Measurements from ENCODE around the gene TMEM253.

Gene TMEM253

DNA sequence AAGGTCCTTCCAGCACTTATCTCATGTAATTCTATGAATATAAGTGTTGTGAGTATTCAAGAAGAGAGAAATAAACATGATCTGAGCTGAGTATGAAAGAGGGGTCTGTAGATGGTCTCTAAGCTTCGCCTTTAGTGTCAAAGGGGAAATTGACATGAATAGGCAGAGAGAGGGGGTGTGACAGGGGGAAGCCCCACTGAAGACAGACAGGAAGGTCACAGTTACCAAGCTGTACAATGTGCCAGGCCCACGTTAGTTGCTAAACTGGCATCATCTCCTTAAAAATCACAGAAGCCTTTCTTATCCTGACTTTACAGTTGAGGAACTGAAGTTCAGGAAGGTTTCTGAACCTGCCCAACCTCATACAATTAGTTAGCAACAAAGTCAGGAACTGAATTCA is 23.2 kb upstream of the TMEM253 start:
- no peak for DNase-seq (ENCODE audit: low read depth)
- H3K4me3 ChIP-seq (ENCODE audit: low read depth, low read length): no peak overlapping the region
- TF ChIP-seq, protein P1, sequence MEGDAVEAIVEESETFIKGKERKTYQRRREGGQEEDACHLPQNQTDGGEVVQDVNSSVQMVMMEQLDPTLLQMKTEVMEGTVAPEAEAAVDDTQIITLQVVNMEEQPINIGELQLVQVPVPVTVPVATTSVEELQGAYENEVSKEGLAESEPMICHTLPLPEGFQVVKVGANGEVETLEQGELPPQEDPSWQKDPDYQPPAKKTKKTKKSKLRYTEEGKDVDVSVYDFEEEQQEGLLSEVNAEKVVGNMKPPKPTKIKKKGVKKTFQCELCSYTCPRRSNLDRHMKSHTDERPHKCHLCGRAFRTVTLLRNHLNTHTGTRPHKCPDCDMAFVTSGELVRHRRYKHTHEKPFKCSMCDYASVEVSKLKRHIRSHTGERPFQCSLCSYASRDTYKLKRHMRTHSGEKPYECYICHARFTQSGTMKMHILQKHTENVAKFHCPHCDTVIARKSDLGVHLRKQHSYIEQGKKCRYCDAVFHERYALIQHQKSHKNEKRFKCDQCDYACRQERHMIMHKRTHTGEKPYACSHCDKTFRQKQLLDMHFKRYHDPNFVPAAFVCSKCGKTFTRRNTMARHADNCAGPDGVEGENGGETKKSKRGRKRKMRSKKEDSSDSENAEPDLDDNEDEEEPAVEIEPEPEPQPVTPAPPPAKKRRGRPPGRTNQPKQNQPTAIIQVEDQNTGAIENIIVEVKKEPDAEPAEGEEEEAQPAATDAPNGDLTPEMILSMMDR (conservative IDR thresholded peaks at IDR 0.05; ENCODE audit: low read depth, low read length): no peak

DNA sequence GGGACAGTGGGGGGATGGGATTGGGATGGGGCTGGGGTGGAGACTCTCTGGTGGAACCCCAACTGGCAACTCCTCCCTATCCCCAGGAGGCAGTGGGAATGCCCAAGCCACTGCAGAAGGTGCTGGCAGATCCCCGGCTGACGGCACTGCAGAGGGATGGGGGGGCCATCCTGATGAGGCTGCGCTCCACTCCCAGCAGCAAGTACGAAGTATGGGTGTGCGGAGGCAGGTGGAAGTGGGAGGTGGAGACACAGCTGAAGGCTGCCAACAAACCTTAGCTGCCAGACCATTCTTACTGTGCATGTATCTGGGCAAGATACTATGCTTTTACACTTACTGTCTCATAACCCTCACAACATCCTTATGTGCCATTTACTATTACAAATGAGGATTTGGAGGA is 22.6 kb upstream of the TMEM253 start:
- TF ChIP-seq, protein P1 (conservative IDR thresholded peaks at IDR 0.05; ENCODE audit: low read depth, low read length): no peak
- H3K4me3 ChIP-seq (ENCODE audit: low read depth, low read length): no peak overlapping the region
- no peak for DNase-seq (ENCODE audit: low read depth)

GRCh38 chr14:21078726-21079125 is 22.1 kb upstream of the TMEM253 start:
- TF ChIP-seq, protein P1 (conservative IDR thresholded peaks at IDR 0.05; ENCODE audit: low read depth, low read length): no peak
- no peak for DNase-seq (ENCODE audit: low read depth)
- H3K4me3 ChIP-seq (ENCODE audit: low read depth, low read length): no peak overlapping the region

DNA sequence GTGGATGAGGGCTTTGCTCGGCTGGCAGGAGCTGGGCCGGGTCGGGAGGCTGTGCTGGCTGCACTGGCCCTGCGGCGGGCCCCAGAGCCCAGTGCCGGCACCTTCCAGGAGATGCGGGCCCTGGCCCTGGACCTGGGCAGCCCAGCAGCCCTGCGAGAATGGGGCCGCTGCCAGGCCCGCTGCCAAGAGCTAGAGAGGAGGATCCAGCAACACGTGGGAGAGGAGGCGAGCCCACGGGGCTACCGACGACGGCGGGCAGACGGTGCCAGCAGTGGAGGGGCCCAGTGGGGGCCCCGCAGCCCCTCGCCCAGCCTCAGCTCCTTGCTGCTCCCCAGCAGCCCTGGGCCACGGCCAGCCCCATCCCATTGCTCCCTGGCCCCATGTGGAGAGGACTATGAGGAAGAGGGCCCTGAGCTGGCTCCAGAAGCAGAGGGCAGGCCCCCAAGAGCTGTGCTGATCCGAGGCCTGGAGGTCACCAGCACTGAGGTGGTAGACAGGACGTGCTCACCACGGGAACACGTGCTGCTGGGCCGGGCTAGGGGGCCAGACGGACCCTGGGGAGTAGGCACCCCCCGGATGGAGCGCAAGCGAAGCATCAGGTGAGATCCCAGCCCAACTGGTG is 19.2 kb upstream of the TMEM253 start:
- TF ChIP-seq, protein P1 (conservative IDR thresholded peaks at IDR 0.05; ENCODE audit: low read depth, low read length): no peak
- DNase-seq (ENCODE audit: low read depth): no peak
- H3K4me3 ChIP-seq (ENCODE audit: low read depth, low read length): no peak overlapping the region

DNA sequence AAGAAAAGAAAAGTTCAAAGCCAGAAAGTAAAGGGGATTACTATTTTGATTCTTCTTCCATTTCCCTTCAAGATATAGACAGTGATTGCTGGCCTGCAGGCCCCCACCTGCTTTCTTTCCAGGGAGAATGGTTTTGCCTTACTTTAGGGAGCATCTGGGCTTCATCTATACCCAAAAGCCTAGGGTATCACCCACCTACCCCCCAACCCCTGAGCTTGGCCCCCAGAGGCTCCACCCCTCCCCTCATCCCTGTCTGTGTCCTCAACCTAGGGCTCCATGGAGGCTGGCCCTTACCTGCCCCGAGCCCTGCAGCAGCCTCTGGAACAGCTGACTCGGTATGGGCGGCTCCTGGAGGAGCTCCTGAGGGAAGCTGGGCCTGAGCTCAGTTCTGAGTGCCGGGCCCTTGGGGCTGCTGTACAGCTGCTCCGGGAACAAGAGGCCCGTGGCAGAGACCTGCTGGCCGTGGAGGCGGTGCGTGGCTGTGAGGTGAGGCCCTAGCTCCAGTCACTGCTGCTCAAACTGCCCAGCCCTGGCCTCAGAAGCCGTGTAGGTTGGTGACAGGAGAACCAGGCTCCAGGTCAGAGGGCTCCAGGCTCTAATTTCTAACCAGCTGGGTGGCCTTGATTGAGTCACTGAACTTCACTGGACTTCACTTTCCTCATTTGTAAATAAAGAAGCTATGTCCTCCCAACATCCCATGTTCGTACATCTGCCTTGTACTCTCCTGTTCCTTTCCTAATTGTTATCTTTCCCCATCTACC is 17.1 kb upstream of the TMEM253 start:
- TF ChIP-seq, protein P1 (conservative IDR thresholded peaks at IDR 0.05; ENCODE audit: low read depth, low read length): no peak
- H3K4me3 ChIP-seq (ENCODE audit: low read depth, low read length): no peak overlapping the region

GRCh38 chr14:21084396-21084795 is 16.5 kb upstream of the TMEM253 start:
- TF ChIP-seq, protein P1 (conservative IDR thresholded peaks at IDR 0.05; ENCODE audit: low read depth, low read length): no peak
- no peak overlapping the region for H3K4me3 ChIP-seq (ENCODE audit: low read depth, low read length)
- DNase-seq (ENCODE audit: low read depth): no peak

More for the DNA sequence above, 17.1 kb upstream of the TMEM253 start:
- no peak for DNase-seq (ENCODE audit: low read depth)

Measured in choroid plexus epithelial cell (primary cell).